ENCODE measurements around the gene C19orf85. TPM values are rescaled to one million over a fixed set of nuclear protein-coding genes. Genes with fewer than 3 reads are reported as not detected.

Gene C19orf85
- total RNA-seq, 4 donors from 2014 or later = not detected

GRCh38 chr19:55441319-55441691, 23.2 kb downstream of the C19orf85 start:
- H3K27ac ChIP-seq = no peak overlapping the region
- no peaks in the 10 kb centered on the region for H3K4me1 ChIP-seq
- no peak overlapping the region for H3K4me3 ChIP-seq
- DNase-seq = no peak
- no peaks in the 10 kb centered on the region for H3K9me3 ChIP-seq
- no peaks in the 10 kb centered on the region for H3K36me3 ChIP-seq
- intact Hi-C loops (cut with DNase I; ENCODE audit: low total_unique reads) = no loop called here
- H3K27me3 ChIP-seq = peaks cover 17 to 54% of the 10 kb centered on the region in 2 donors
- no peak for TF ChIP-seq POLR2A (IDR thresholded peaks at IDR 0.05)
- no peak for TF ChIP-seq CTCF (IDR thresholded peaks at IDR 0.05)

DNA sequence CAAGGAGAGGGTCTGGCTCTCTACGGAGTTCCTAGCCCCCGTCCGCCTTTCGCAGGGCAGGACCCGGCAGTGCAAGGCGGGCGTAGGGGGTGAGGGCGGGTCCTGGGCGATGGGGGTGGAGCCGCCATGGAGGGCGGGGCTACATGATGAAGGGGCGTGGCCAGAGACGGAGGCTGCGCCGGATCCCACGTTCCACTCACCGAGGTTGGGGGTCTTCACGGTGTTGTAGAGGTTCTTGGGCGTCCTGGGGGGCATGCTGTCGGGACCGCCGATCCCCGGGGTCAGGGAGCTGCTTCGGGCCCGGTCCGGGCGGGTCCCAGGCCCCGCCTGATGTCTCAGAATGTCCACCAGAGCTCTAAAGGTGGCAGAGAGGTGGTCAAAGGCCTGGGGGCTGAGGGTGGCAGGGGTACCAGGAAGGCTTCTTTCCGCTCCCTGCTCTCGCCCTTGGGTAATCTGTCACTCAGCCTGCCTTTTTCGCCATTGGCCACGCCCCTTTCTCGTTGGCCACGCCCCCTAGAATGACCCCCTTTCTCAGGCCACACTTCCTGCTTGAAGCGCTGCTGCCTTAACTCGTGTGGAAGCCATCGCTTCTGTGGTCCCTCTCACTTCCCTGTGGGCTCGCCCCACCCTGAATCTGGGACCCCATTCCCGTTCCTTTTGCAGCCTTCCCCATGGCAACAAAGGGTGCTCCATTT, 24.0 kb downstream of the C19orf85 start:
- H3K27me3 ChIP-seq = peaks cover 17 to 54% of the 10 kb centered on the region in 2 donors
- H3K4me1 ChIP-seq = no peaks in the 10 kb centered on the region
- intact Hi-C loops (cut with DNase I; ENCODE audit: low total_unique reads) = no loop called here
- H3K9me3 ChIP-seq = no peaks in the 10 kb centered on the region
- no peak for DNase-seq
- no peak overlapping the region for H3K4me3 ChIP-seq
- H3K27ac ChIP-seq = no peak overlapping the region
- H3K36me3 ChIP-seq = no peaks in the 10 kb centered on the region
- TF ChIP-seq CTCF (IDR thresholded peaks at IDR 0.05) = no peak
- TF ChIP-seq POLR2A (IDR thresholded peaks at IDR 0.05) = no peak

- TF ChIP-seq POLR2A (IDR thresholded peaks at IDR 0.05) (no peak), CTCF (IDR thresholded peaks at IDR 0.05) (no peak)
- intact Hi-C loops (cut with DNase I; ENCODE audit: low total_unique reads) = no loop called here
- Histone ChIP-seq H3K4me3 (no peak overlapping the region), H3K27me3 (peaks cover 17 to 44% of the 10 kb centered on the region in 2 donors), H3K9me3 (no peaks in the 10 kb centered on the region), H3K36me3 (no peaks in the 10 kb centered on the region), H3K27ac (no peak overlapping the region), H3K4me1 (no peaks in the 10 kb centered on the region)
- no peak for DNase-seq
Observed at GRCh38 chr19:55439052-55439451, 25.5 kb downstream of the C19orf85 start.

DNA sequence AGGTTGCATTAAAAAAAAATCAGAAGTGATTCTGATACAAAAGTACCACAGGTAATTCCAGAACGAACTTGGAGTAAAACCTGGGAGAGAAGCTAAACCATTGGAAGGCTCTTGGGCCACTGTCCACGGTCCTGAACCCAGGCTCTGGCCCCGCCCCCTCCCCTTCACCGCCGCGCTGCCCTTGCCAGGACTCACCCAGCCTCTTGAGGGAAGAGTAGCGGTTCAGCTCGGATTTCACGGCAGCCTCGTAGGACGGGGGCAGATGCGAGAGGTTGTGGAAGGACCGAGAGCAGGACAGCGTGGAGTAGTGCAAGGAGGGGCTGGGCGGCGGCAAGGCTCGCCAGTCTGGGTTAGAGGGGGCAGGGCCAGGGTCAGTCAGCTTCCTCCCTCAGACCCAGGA, 27.1 kb downstream of the C19orf85 start:
- Histone ChIP-seq H3K4me3 (no peak overlapping the region), H3K36me3 (no peaks in the 10 kb centered on the region), H3K4me1 (no peaks in the 10 kb centered on the region), H3K27me3 (peaks cover 17 to 40% of the 10 kb centered on the region in 2 donors), H3K9me3 (no peaks in the 10 kb centered on the region), H3K27ac (no peak overlapping the region)
- intact Hi-C loops (cut with DNase I; ENCODE audit: low total_unique reads) = no loop called here
- DNase-seq = no peak
- TF ChIP-seq CTCF (IDR thresholded peaks at IDR 0.05) (no peak), POLR2A (IDR thresholded peaks at IDR 0.05) (no peak)

DNA sequence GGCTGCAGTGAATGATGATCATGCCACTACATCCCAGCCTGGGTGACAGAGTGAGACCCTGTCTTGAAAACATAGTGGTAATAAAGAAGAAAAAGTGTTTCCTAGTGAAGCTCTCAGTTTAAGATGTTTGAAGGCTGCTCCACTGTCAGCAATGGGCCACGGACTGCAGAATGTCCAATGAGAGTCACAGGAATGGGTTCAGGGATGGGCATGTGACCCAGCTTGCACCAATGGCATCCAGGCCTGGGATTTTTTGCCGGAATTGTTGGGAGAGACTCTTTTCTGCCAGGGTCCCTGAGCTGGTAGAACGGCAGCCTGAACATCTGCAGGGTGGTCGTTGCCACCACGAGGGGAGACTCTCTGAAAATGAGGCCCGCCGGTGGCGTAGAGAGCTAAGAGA, 27.7 kb downstream of the C19orf85 start:
- Histone ChIP-seq H3K36me3 (no peaks in the 10 kb centered on the region), H3K4me3 (no peak overlapping the region), H3K27ac (no peak overlapping the region), H3K4me1 (no peaks in the 10 kb centered on the region), H3K27me3 (peaks cover 14 to 44% of the 10 kb centered on the region in 2 donors), H3K9me3 (no peaks in the 10 kb centered on the region)
- no peak for DNase-seq
- intact Hi-C loops (cut with DNase I; ENCODE audit: low total_unique reads) = no loop called here
- TF ChIP-seq CTCF (IDR thresholded peaks at IDR 0.05) (no peak), POLR2A (IDR thresholded peaks at IDR 0.05) (no peak)

Data from uterus (tissue), 4 donors.